ENCODE data around the gene RIC8B. TPM values are rescaled to one million over a fixed set of nuclear protein-coding genes. Genes with fewer than 3 reads are reported as not detected.

The RIC8B gene
- total and polyA plus RNA-seq, 2 of the 8 experiments (the other 6 are each of a cell fraction or from before 2014, with no cell fraction given) = 8.2 to 25.3 TPM

- Histone ChIP-seq H3K79me1 (ENCODE audit: low read depth, low read length) (peaks cover 2% of the 10 kb centered on the region; the same call in 1 of the 2 replicates), H2BK15ac (ENCODE audit: low read length) (no peak overlapping the region), H3K27me3 (replicated peaks in 1 of 4; ENCODE audit: control insufficient read depth in 3 of 4, extremely low read depth in 1 of 4, insufficient read depth in 3 of 4, low read length in 3 of 4) (no peaks in the 10 kb centered on the region), H2BK12ac (ENCODE audit: low read depth, low read length) (no peak overlapping the region), H3K4me3 (ENCODE audit: extremely low read depth in 1 of 4, insufficient read depth in 2 of 4, low read depth in 3 of 4, low read length in 4 of 4) (no peak overlapping the region), H3K27ac (ENCODE audit: low read depth, low read length) (no peak overlapping the region), H3K23me2 (ENCODE audit: low read depth, low read length) (no peaks in the 10 kb centered on the region), H4K91ac (replicated peaks; ENCODE audit: insufficient read length, low read length) (no peak overlapping the region), H3K18ac (ENCODE audit: extremely low read depth, low read length) (no peak overlapping the region), H3K9me3 (ENCODE audit: insufficient read depth in 2 of 2, low read depth in 1 of 2, low read length in 1 of 2) (no peaks in the 10 kb centered on the region), H2AFZ (ENCODE audit: low read length) (no peak overlapping the region), H3K9ac (replicated peaks in 1 of 4; ENCODE audit: extremely low read depth in 1 of 4, low read depth in 3 of 4, low read length in 3 of 4) (no peak overlapping the region), H3K79me2 (ENCODE audit: control insufficient read depth in 1 of 2, insufficient read depth in 2 of 2, low read length in 2 of 2) (0 out of 4 replicates have a peak, but pooled peaks cover 0 to 3% of the 10 kb centered on the region in 2 experiments), H2BK120ac (replicated peaks; ENCODE audit: low read depth, low read length) (no peak overlapping the region), H3K4me2 (ENCODE audit: insufficient read depth in 1 of 2, low read depth in 2 of 2, low read length in 2 of 2) (no peak overlapping the region), H2BK5ac (ENCODE audit: low read depth, low read length) (no peak overlapping the region), H3K4me1 (replicated peaks in 1 of 4; ENCODE audit: control insufficient read depth in 3 of 4, insufficient read depth in 4 of 4, low read length in 3 of 4) (peaks cover 0 to 9% (median 6%) of the 10 kb centered on the region in 4 experiments; a peak in 4 of 7 replicates), H3K4ac (replicated peaks; ENCODE audit: insufficient read length, low read depth, low read length) (no peak overlapping the region), H2AK5ac (ENCODE audit: low read depth, low read length) (no peak overlapping the region), H3K14ac (ENCODE audit: insufficient read length) (no peak overlapping the region), H3K56ac (replicated peaks; ENCODE audit: insufficient read length, low read depth, low read length) (no peak overlapping the region), H3K36me3 (ENCODE audit: control insufficient read depth in 2 of 4, insufficient read depth in 4 of 4, low read length in 3 of 4) (peaks cover 0 to 14% (median 2%) of the 10 kb centered on the region in 4 experiments; a peak in 4 of 8 replicates), H4K5ac (ENCODE audit: insufficient read length, low read depth, low read length) (no peak overlapping the region), H4K20me1 (replicated peaks in 1 of 2; ENCODE audit: control insufficient read depth in 1 of 2, insufficient read depth in 2 of 2, low read length in 2 of 2) (peaks cover 2 to 5% of the 10 kb centered on the region in 2 experiments), H4K8ac (ENCODE audit: extremely low read depth, insufficient read depth, low read length) (no peak overlapping the region), H2BK20ac (ENCODE audit: low read length) (no peak overlapping the region), H3K23ac (ENCODE audit: insufficient read length) (no peak overlapping the region)
- no peak for FAIRE-seq
- TF ChIP-seq POLR2AphosphoS5 (IDR thresholded peaks at IDR 0.05; ENCODE audit: low read depth, low read length) (no peak), CEBPB (IDR thresholded peaks at IDR 0.05; ENCODE audit: low read depth, low read length) (no peak), SRF (IDR thresholded peaks at IDR 0.05; ENCODE audit: low read depth, low read length) (no peak), BCL11A (IDR thresholded peaks at IDR 0.05; ENCODE audit: low read depth in 2 of 2, low read length in 2 of 2) (no peak), SIN3A (conservative IDR thresholded peaks at IDR 0.05 in 1 of 2, IDR thresholded peaks at IDR 0.05 in 1 of 2; ENCODE audit: low read depth in 1 of 2, low read length in 2 of 2) (no peak)
- no peak for DNase-seq (ENCODE audit: low read depth in 1 of 2, low spot score in 2 of 2)
- CTCF ChIA-PET (ENCODE audit: partially characterized antibody) = interaction anchor here (1.3 kb wide), 1 partner anchor 12 kb away, joined by 3 read pairs; no protein-coding TSS in a partner anchor
- WGBS, 2 experiments (ENCODE audit: extremely low coverage in 1 of 2, insufficient coverage in 1 of 2, insufficient read length in 1 of 2, insufficient replicate concordance in 2 of 2, low coverage in 1 of 2, low lambda C conversion rate in 2 of 2, missing lambda C conversion rate in 1 of 2) = 90% methylated on average over 10 of the region's 10 CpGs; no CpG with 5 or more reads in 1 of the 2 experiments
- POLR2A ChIA-PET (ENCODE audit: partially characterized antibody) = no interaction called here
Observed at GRCh38 chr12:106868982-106869700, 94.7 kb downstream of the RIC8B start.
